GM18505 (cell line): ENCODE results near the gene CLDN18.

Source experiments
- ATAC-seq: cut with Tn5 transposase; IDR thresholded peaks from one replicate; pipeline ENCODE4 v1.9.1; 2021; ENCODE audit not compliant: unreplicated experiment
- POLR2A ChIP-seq: IDR thresholded peaks from 4 replicates; pipeline ENCODE4 v1.6.1; 2011; ENCODE audit warnings: borderline replicate concordance; ENCODE audit not compliant: insufficient read depth, insufficient read length; ENCODE audit errors: extremely low read depth

CLDN18 gene

DNA sequence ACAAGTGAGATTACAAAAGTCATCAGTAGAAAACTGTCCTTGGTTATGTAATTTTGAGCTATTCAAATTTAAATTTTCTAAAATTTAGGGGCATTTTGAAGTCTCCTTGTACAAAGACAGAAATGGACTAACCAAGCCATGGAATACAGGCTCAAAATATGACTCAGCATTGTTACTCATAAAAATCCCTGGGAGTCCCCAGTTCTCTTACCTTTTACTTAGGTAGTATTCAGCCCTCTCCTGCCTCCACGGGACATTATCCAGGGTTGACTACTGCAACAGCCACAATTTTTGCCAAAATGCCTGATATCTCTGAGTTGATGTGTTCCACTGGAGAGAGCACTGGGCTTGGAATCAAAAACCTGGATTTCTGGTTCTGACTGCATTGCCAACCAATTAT is 25.0 kb downstream of the CLDN18 start:
- no peak for TF ChIP-seq POLR2A
- ATAC-seq: no peak

GRCh38 chr3:138036572-138036971 is 26.6 kb downstream of the CLDN18 start:
- peak; percentile 51 for ATAC-seq
- no peak for TF ChIP-seq POLR2A

GRCh38 chr3:138038725-138039462 is 28.9 kb downstream of the CLDN18 start:
- ATAC-seq: no peak
- no peak for TF ChIP-seq POLR2A

GRCh38 chr3:138042043-138042442 is 32.1 kb downstream of the CLDN18 start:
- no peak for ATAC-seq

GRCh38 chr3:138043266-138044029 is 33.5 kb downstream of the CLDN18 start:
- ATAC-seq: no peak
- no peak for TF ChIP-seq POLR2A

More at GRCh38 chr3:138042043-138042442, 32.1 kb downstream of the CLDN18 start:
- TF ChIP-seq POLR2A: no peak

DNA sequence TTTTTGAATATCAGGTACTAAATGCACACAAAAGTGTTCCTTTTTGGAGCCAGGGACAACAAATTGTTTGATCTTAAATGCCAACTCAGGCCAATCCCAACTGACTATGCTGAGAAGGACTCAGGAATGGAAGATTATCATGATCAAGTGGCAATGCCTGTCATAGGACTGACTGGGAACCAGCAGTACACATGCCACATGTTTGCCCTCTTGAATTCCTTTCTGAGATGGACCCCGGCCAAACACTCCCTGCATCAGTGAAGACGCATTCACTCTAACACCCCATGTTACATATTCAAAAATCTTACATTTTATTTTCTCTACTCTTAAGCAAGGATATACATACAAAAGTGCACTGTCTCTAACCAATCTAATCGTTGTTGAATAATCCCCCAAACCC is 36.1 kb downstream of the CLDN18 start:
- no peak for TF ChIP-seq POLR2A
- ATAC-seq: no peak

DNA sequence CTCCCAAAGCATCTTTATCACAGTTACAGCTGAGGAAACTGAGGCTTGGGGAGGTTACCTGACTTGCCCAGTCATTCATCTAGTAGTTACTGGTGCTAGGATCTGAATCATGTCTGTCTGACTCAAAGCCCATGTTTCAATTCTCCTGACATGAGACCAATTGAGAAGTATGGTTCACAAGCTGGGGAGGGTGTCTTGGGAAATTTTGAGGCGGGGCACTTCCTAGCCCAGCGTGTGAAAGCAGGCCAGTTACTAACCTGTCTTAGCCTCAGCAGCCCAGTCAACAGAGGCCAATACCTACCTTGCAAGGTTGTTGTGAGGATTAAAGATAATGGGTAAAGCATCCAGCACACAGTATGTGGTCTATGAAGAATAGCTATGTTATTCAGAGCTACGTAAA is 37.0 kb downstream of the CLDN18 start:
- no peak for ATAC-seq

GRCh38 chr3:138047596-138048158 is 37.7 kb downstream of the CLDN18 start:
- no peak for TF ChIP-seq POLR2A
- no peak for ATAC-seq

More for the DNA sequence above, 37.0 kb downstream of the CLDN18 start:
- TF ChIP-seq POLR2A: no peak

- no peak for TF ChIP-seq POLR2A
- ATAC-seq: no peak
Measured at GRCh38 chr3:138049157-138049919, 39.4 kb downstream of the CLDN18 start.

- no peak for TF ChIP-seq POLR2A
- peak; percentile 76 for ATAC-seq
Measured at GRCh38 chr3:138051947-138052802, 42.2 kb downstream of the CLDN18 start.

DNA sequence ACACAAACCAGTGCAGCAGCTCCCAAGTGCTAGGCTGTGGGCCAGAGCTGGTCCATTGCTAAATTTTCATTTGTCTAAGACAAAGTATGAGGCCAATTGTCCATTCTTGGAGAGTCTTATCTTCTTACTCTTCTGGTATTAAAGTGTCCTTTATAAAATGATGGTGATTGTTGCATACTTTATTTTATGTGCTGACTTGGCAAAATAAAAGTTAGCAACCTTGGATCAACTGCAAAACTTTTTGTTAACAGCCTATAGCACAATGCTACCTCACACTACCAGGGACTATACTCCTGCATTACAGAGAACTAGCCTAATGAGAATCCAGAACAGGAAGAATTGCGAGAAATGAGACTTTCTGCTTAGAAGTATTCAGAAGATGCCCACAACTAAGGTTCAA is 44.1 kb downstream of the CLDN18 start:
- no peak for TF ChIP-seq POLR2A
- no peak for ATAC-seq

GRCh38 chr3:138057384-138057783 is 47.4 kb downstream of the CLDN18 start:
- ATAC-seq: no peak
- TF ChIP-seq POLR2A: no peak
